Caco-2 (cell line): ENCODE results near the gene ROBO4. TPM values are rescaled to one million over a fixed set of nuclear protein-coding genes. Genes with fewer than 3 reads are reported as not detected.

Experiments
- BruUV-seq: library from RNA; stranded (reverse); fragments of 400-500 nt; replicated peaks from 2 replicates; lab custom pipeline; 2021; lab: Mats Ljungman, UMichigan
- CTCF ChIA-PET: fragments of 300-600 bp; sonication (Branson Sonifier 250); formaldehyde crosslinking; loops from one replicate; lab custom pipeline; 2022; ENCODE audit warnings: antibody characterized with exemption; lab: Charles Lee
- POLR2A ChIA-PET: fragments of 300-600 bp; sonication (Branson Sonifier 250); formaldehyde crosslinking; loops from one replicate; lab custom pipeline; 2022; ENCODE audit warnings: antibody characterized with exemption; lab: Charles Lee
- DNase-seq, 2 experiments: peaks; one replicate each; pipeline versions ENCODE4 v3.0.0 to v3.0.0-alpha.2; 2020 to 2022
- H3K27me3 ChIP-seq: replicated peaks from 2 replicates; pipeline ENCODE4 v1.6.0; 2011; ENCODE audit warnings: low read length; ENCODE audit not compliant: control insufficient read depth, insufficient read depth
- H3K36me3 ChIP-seq: 2 replicates; pipeline ENCODE4 v1.5.1; 2011; ENCODE audit warnings: low read length; ENCODE audit not compliant: control insufficient read depth, insufficient read depth
- H3K4me1 ChIP-seq: fragments of 250-450 bp; sonication (Bioruptor Pico); 2 replicates; pipeline ENCODE4 v1.5.1; 2020; ENCODE audit warnings: mild to moderate bottlenecking
- H3K4me3 ChIP-seq: 2 replicates; pipeline ENCODE4 v1.5.1; 2011; ENCODE audit warnings: low read depth, mild to moderate bottlenecking, control low read depth, low read length
- H3K9me3 ChIP-seq: fragments of 250-450 bp; sonication (Bioruptor Pico); 2 replicates; pipeline ENCODE4 v1.5.1; 2020; ENCODE audit warnings: mild to moderate bottlenecking, moderate library complexity
- H3K27ac Mint-ChIP-seq: one replicate; pipeline ENCODE4 v1.8.0; 2022; ENCODE audit warnings: mixed read lengths; ENCODE audit not compliant: unreplicated experiment
- H3K27me3 Mint-ChIP-seq: one replicate; pipeline ENCODE4 v1.8.0; 2022; ENCODE audit warnings: mixed read lengths; ENCODE audit not compliant: insufficient read depth, unreplicated experiment
- H3K36me3 Mint-ChIP-seq: one replicate; pipeline ENCODE4 v1.8.0; 2022; ENCODE audit warnings: mild to moderate bottlenecking, mixed read lengths; ENCODE audit not compliant: insufficient read depth, unreplicated experiment
- H3K4me1 Mint-ChIP-seq: one replicate; pipeline ENCODE4 v1.8.0; 2022; ENCODE audit warnings: low read depth, mixed read lengths; ENCODE audit not compliant: unreplicated experiment
- H3K4me3 Mint-ChIP-seq: one replicate; pipeline ENCODE4 v1.8.0; 2022; ENCODE audit warnings: mild to moderate bottlenecking, moderate library complexity, mixed read lengths; ENCODE audit not compliant: unreplicated experiment
- H3K9me3 Mint-ChIP-seq: one replicate; pipeline ENCODE4 v1.8.0; 2022; ENCODE audit warnings: mixed read lengths; ENCODE audit not compliant: unreplicated experiment
- intact Hi-C: fragments of 100-400 bp; cut with micrococcal nuclease; formaldehyde crosslinking; loops from one replicate; pipeline ENCODE4 v1.10.0; 2022; ENCODE audit not compliant: unreplicated experiment
- total RNA-seq: library from RNA; stranded (reverse); gene quantifications from 2 replicates; pipeline ENCODE4 v1.2.3, GENCODE V29; 2022
- TF ChIP-seq, protein P1 (sequence below), 2 experiments: fragments of 200-600 bp in 1 of 2; IDR thresholded peaks; 1 replicate in 1 of 2; 2 replicates in 1 of 2; pipeline versions ENCODE4 v1.5.1 to v1.8.0; 2011 to 2022; ENCODE audit warnings: antibody characterized with exemption in 1 of 2, control low read depth in 1 of 2, inconsistent platforms in 1 of 2, low read depth in 1 of 2, low read length in 1 of 2, mild to moderate bottlenecking in 1 of 2, moderate library complexity in 1 of 2; ENCODE audit not compliant: insufficient read depth in 1 of 2, severe bottlenecking in 1 of 2, unreplicated experiment in 1 of 2

ROBO4 gene
- total RNA-seq, 1 experiment from 2014 or later: not detected

DNA sequence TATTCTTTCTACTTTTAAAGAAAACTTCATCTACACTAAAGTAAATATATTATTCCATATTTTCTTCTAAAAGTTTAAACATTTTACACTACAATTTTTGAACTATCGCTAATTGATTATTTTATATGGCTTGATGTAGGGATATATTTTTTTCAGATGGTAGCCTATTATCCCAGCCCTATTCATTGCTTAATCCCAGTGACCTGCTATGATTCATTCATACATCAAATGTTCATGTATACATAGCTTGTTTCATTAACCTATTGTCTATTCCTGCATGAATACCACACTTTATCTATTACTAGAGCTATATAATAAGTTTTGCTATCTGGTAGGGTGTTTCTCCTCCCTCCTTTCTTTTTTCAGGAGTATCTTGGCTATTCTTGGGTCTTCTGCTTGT, 5.0 kb upstream of the ROBO4 start:
- peaks cover 5% of the 10 kb centered on the region for H3K27me3 ChIP-seq
- H3K36me3 Mint-ChIP-seq: no peaks in the 10 kb centered on the region
- no peaks in the 10 kb centered on the region for H3K4me1 ChIP-seq
- no peaks in the 10 kb centered on the region for H3K36me3 ChIP-seq
- ChIA-PET POLR2A (no interaction called here), CTCF (no interaction called here)
- no TSS peak for BruUV-seq
- no peak for DNase-seq
- no peak overlapping the region for H3K27ac Mint-ChIP-seq
- peaks cover 16% of the 10 kb centered on the region for H3K9me3 Mint-ChIP-seq
- H3K27me3 Mint-ChIP-seq: peaks cover 13% of the 10 kb centered on the region
- H3K4me3 ChIP-seq: no peak overlapping the region
- no peak overlapping the region for H3K4me3 Mint-ChIP-seq
- intact Hi-C loops: no loop called here
- H3K4me1 Mint-ChIP-seq: no peaks in the 10 kb centered on the region
- TF ChIP-seq, protein P1, sequence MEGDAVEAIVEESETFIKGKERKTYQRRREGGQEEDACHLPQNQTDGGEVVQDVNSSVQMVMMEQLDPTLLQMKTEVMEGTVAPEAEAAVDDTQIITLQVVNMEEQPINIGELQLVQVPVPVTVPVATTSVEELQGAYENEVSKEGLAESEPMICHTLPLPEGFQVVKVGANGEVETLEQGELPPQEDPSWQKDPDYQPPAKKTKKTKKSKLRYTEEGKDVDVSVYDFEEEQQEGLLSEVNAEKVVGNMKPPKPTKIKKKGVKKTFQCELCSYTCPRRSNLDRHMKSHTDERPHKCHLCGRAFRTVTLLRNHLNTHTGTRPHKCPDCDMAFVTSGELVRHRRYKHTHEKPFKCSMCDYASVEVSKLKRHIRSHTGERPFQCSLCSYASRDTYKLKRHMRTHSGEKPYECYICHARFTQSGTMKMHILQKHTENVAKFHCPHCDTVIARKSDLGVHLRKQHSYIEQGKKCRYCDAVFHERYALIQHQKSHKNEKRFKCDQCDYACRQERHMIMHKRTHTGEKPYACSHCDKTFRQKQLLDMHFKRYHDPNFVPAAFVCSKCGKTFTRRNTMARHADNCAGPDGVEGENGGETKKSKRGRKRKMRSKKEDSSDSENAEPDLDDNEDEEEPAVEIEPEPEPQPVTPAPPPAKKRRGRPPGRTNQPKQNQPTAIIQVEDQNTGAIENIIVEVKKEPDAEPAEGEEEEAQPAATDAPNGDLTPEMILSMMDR (IDR thresholded peaks at IDR 0.05; ENCODE audit: insufficient read depth in 1 of 2, low read depth in 1 of 2, low read length in 1 of 2, severe bottlenecking in 1 of 2, unreplicated experiment in 1 of 2): no peak
- H3K9me3 ChIP-seq: no peaks in the 10 kb centered on the region

DNA sequence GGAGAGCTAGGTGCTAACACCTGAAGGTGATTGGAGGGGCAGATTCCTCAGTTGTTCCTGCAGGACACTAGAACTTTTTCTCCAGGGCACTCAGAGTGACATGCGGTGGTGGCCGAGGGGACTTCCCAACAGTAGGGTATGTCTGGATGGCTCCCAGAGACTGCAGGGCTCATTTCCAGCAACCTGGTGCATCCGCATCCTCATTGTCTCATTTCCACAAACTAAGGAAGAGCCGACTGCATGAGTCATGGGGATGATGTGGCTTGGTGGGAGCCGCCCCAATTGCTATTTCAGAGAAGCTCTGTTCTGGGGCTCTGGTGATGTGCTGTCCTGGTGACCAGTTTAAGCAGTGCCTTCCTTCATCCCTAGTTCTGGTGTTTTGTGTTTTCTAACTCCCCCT, 2.8 kb upstream of the ROBO4 start:
- ChIA-PET CTCF (no interaction called here), POLR2A (no interaction called here)
- no peaks in the 10 kb centered on the region for H3K36me3 Mint-ChIP-seq
- H3K27ac Mint-ChIP-seq: no peak overlapping the region
- no peak overlapping the region for H3K4me3 Mint-ChIP-seq
- DNase-seq: peak in 1 of 2 experiments; percentile 34
- intact Hi-C loops: no loop called here
- TF ChIP-seq, protein P1 (IDR thresholded peaks at IDR 0.05; ENCODE audit: insufficient read depth in 1 of 2, low read depth in 1 of 2, low read length in 1 of 2, severe bottlenecking in 1 of 2, unreplicated experiment in 1 of 2): no peak
- BruUV-seq: no TSS peak
- no peaks in the 10 kb centered on the region for H3K4me1 Mint-ChIP-seq
- peaks cover 13% of the 10 kb centered on the region for H3K27me3 Mint-ChIP-seq
- H3K4me1 ChIP-seq: no peaks in the 10 kb centered on the region
- H3K36me3 ChIP-seq: no peaks in the 10 kb centered on the region
- no peaks in the 10 kb centered on the region for H3K9me3 ChIP-seq
- H3K27me3 ChIP-seq: peaks cover 6% of the 10 kb centered on the region
- H3K9me3 Mint-ChIP-seq: peaks cover 4% of the 10 kb centered on the region
- H3K4me3 ChIP-seq: no peak overlapping the region

DNA sequence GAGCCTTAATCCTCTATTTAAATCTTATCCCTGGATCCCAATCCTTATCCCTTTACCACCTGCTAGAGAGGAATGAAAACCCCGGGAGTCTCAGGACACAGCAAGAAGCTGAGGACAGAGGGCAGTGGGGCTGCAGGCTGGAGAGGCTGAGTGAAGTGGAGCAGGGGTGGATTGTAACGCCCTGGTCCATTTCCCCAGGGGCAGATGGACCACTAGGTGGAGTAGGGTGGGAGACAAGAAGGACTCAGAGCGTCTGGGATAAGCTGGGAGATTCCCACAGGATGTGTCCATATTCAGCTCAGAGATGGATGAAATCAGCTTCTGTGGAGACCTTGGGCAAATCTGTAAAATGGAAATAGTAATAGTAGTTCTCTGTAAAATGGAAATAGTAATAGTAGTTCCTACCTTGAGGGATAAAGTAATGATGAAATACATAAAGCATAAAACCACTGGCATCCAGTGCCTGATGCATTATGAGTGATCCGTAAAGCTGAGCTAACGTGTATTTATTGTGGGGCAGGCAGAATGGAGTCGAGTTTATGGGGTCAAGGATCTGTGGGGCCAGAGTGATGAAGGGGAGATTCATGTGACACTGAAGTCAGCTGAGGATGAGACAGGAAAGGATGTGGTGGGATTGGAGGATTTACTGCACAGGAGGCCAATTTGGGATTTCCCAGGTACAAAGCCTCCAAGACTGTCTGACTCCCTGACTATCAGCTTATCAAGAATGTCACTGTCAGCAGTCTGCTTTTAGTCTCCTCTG, 1.9 kb upstream of the ROBO4 start:
- Histone ChIP-seq H3K36me3 (no peaks in the 10 kb centered on the region), H3K9me3 (no peaks in the 10 kb centered on the region), H3K4me1 (no peaks in the 10 kb centered on the region), H3K27me3 (peaks cover 6% of the 10 kb centered on the region), H3K4me3 (no peak overlapping the region)
- ChIA-PET POLR2A (no interaction called here), CTCF (no interaction called here)
- Mint-ChIP-seq H3K27me3 (peaks cover 13% of the 10 kb centered on the region), H3K36me3 (no peaks in the 10 kb centered on the region), H3K4me1 (no peaks in the 10 kb centered on the region), H3K27ac (no peak overlapping the region), H3K4me3 (no peak overlapping the region), H3K9me3 (no peaks in the 10 kb centered on the region)
- DNase-seq: peak in 1 of 2 experiments; percentile 39
- intact Hi-C loops: no loop called here
- TF ChIP-seq, protein P1 (IDR thresholded peaks at IDR 0.05; ENCODE audit: insufficient read depth in 1 of 2, low read depth in 1 of 2, low read length in 1 of 2, severe bottlenecking in 1 of 2, unreplicated experiment in 1 of 2): peak in 1 of 2 experiments; percentile 49
- BruUV-seq: no TSS peak
